Astrocyte (in vitro differentiated cells and primary cell): ENCODE results near the gene RALGAPB. TPM values are rescaled to one million over a fixed set of nuclear protein-coding genes. Genes with fewer than 3 reads are reported as not detected.

Experiments
- DNase-seq: peaks from one replicate; pipeline ENCODE4 v3.0.0-alpha.2; 2010; ENCODE audit warnings: low read depth
- FAIRE-seq: peaks from 2 replicates; lab custom pipeline; 2011; peaks lifted over from hg19 to GRCh38; lab: Jason Lieb, UNC
- H2AFZ ChIP-seq: 2 replicates; pipeline ENCODE4 v1.6.0; 2012; ENCODE audit warnings: low read depth, low read length, inconsistent platforms
- H3K27ac ChIP-seq: 2 replicates; pipeline ENCODE4 v1.5.1; 2011; ENCODE audit warnings: low read depth, low read length, inconsistent platforms
- H3K27me3 ChIP-seq: 2 replicates; pipeline ENCODE4 v1.6.0; 2011; ENCODE audit warnings: low read length, inconsistent platforms; ENCODE audit not compliant: insufficient read depth
- H3K36me3 ChIP-seq: 2 replicates; pipeline ENCODE4 v1.5.1; 2011; ENCODE audit warnings: low read length, inconsistent platforms; ENCODE audit not compliant: insufficient read depth
- H3K4me1 ChIP-seq: 2 replicates; pipeline ENCODE4 v1.5.1; 2011; ENCODE audit warnings: low read length, inconsistent platforms; ENCODE audit not compliant: insufficient read depth
- H3K4me2 ChIP-seq: 2 replicates; pipeline ENCODE4 v1.6.0; 2012; ENCODE audit warnings: low read length, inconsistent platforms
- H3K4me3 ChIP-seq: 2 replicates; pipeline ENCODE4 v1.5.1; 2011; ENCODE audit warnings: low read depth, mild to moderate bottlenecking, low read length, inconsistent platforms; ENCODE audit not compliant: insufficient read depth
- H3K79me2 ChIP-seq: 2 replicates; pipeline ENCODE4 v1.6.0; 2012; ENCODE audit warnings: mild to moderate bottlenecking, low read length, inconsistent platforms; ENCODE audit not compliant: insufficient read depth
- H3K9ac ChIP-seq: 2 replicates; pipeline ENCODE4 v1.6.0; 2012; ENCODE audit warnings: mild to moderate bottlenecking, low read length, inconsistent platforms
- H3K9me3 ChIP-seq: 2 replicates; pipeline ENCODE4 v1.5.1; 2012; ENCODE audit warnings: low read depth, mild to moderate bottlenecking, low read length, inconsistent platforms; ENCODE audit not compliant: insufficient read depth
- H4K20me1 ChIP-seq: 2 replicates; pipeline ENCODE4 v1.6.0; 2012; ENCODE audit warnings: low read length, inconsistent platforms; ENCODE audit not compliant: insufficient read depth
- H3K27ac Mint-ChIP-seq: one replicate; pipeline ENCODE4 v1.8.0; 2021; ENCODE audit warnings: mild to moderate bottlenecking, mixed read lengths; ENCODE audit not compliant: unreplicated experiment
- H3K27me3 Mint-ChIP-seq: one replicate; pipeline ENCODE4 v1.8.0; 2021; ENCODE audit warnings: low read depth, mixed read lengths; ENCODE audit not compliant: unreplicated experiment
- H3K36me3 Mint-ChIP-seq: one replicate; pipeline ENCODE4 v1.8.0; 2021; ENCODE audit warnings: low read depth, mixed read lengths; ENCODE audit not compliant: unreplicated experiment
- H3K4me1 Mint-ChIP-seq: one replicate; pipeline ENCODE4 v1.8.0; 2021; ENCODE audit warnings: low read depth, mixed read lengths; ENCODE audit not compliant: unreplicated experiment
- H3K4me3 Mint-ChIP-seq: one replicate; pipeline ENCODE4 v1.8.0; 2021; ENCODE audit warnings: mild to moderate bottlenecking, moderate library complexity, mixed read lengths; ENCODE audit not compliant: unreplicated experiment
- H3K9me3 Mint-ChIP-seq: one replicate; pipeline ENCODE4 v1.8.0; 2021; ENCODE audit warnings: mild to moderate bottlenecking, mixed read lengths; ENCODE audit not compliant: unreplicated experiment
- EZH2 ChIP-seq: IDR thresholded peaks from 2 replicates; pipeline ENCODE4 v1.6.1; 2012; ENCODE audit warnings: mild to moderate bottlenecking, low read length, inconsistent platforms; ENCODE audit not compliant: insufficient read depth
- total RNA-seq: library from RNA; stranded (reverse); gene quantifications from 2 replicates; pipeline ENCODE4 v1.2.1, GENCODE V29; 2021
- TF ChIP-seq, protein P1 (sequence below): IDR thresholded peaks from 2 replicates; pipeline ENCODE4 v1.5.1; 2011; ENCODE audit warnings: low read depth, mild to moderate bottlenecking, inconsistent platforms, low read length, moderate library complexity; ENCODE audit not compliant: insufficient read depth

Gene RALGAPB
- total RNA-seq, 1 donor from 2014 or later = 40.2 TPM

DNA sequence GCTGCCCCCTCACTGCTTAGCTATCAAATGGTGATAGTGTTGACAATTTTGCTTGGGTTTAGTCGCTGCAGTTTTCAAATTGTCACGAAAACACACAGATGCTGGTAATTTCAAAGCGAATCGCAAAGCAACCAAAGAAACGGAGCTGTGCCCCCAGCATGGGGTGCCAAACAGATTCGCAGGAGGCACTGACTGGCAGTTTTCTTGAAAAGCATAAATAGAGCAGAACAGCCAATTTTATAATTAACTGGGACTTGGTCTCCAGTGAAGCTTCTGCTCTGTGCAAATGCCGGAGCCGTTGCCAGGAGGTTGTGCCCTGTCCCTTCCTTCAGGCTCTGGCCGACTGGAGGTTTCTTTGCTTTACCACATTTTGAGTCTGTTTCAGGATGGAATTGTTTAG lies 147.8 kb downstream of the RALGAPB start:
- no peak overlapping the region for H3K4me2 ChIP-seq
- Mint-ChIP-seq H3K4me3 (no peak overlapping the region), H3K36me3 (no peaks in the 10 kb centered on the region), H3K9me3 (no peaks in the 10 kb centered on the region), H3K27ac (no peak overlapping the region), H3K27me3 (no peaks in the 10 kb centered on the region), H3K4me1 (peaks cover 12% of the 10 kb centered on the region)
- no peaks in the 10 kb centered on the region for H3K9me3 ChIP-seq
- H3K4me1 ChIP-seq = peaks cover 5% of the 10 kb centered on the region
- H3K36me3 ChIP-seq = no peaks in the 10 kb centered on the region
- no peak overlapping the region for H3K27ac ChIP-seq
- FAIRE-seq (no peak), DNase-seq (no peak)
- H2AFZ ChIP-seq = no peak overlapping the region
- H3K79me2 ChIP-seq = no peaks in the 10 kb centered on the region
- H3K4me3 ChIP-seq = no peak overlapping the region
- H4K20me1 ChIP-seq = peaks cover 3% of the 10 kb centered on the region
- no peak for TF ChIP-seq EZH2
- TF ChIP-seq, protein P1, sequence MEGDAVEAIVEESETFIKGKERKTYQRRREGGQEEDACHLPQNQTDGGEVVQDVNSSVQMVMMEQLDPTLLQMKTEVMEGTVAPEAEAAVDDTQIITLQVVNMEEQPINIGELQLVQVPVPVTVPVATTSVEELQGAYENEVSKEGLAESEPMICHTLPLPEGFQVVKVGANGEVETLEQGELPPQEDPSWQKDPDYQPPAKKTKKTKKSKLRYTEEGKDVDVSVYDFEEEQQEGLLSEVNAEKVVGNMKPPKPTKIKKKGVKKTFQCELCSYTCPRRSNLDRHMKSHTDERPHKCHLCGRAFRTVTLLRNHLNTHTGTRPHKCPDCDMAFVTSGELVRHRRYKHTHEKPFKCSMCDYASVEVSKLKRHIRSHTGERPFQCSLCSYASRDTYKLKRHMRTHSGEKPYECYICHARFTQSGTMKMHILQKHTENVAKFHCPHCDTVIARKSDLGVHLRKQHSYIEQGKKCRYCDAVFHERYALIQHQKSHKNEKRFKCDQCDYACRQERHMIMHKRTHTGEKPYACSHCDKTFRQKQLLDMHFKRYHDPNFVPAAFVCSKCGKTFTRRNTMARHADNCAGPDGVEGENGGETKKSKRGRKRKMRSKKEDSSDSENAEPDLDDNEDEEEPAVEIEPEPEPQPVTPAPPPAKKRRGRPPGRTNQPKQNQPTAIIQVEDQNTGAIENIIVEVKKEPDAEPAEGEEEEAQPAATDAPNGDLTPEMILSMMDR = no peak
- peaks cover 36% of the 10 kb centered on the region for H3K27me3 ChIP-seq
- H3K9ac ChIP-seq = no peak overlapping the region

DNA sequence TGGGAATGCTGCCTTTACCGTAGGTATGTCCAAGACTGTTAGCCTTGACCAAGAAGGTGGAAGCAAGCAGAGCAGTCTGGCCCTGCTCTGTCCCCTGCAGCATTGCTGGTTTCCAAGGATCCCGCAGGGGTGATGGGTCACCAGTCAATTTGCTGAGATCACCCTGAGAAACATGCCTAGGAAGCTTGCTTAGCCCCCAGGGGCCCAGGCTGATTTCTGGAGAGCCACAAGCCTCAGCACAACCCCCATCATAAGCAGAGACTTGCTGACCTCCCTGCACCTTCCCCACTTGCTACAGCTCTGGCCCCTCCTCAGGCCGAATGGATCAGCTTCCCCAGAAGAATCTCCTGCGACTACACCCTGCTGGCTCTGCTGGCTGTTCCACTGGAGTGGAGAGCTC lies 150.4 kb downstream of the RALGAPB start:
- no peaks in the 10 kb centered on the region for H3K79me2 ChIP-seq
- H3K9ac ChIP-seq = no peak overlapping the region
- H3K27me3 Mint-ChIP-seq = no peaks in the 10 kb centered on the region
- no peaks in the 10 kb centered on the region for H3K36me3 ChIP-seq
- H3K27ac ChIP-seq = no peak overlapping the region
- H3K27me3 ChIP-seq = peaks cover 33% of the 10 kb centered on the region
- no peak overlapping the region for H2AFZ ChIP-seq
- H3K4me3 ChIP-seq = no peak overlapping the region
- H3K27ac Mint-ChIP-seq = no peak overlapping the region
- FAIRE-seq = no peak
- H3K4me3 Mint-ChIP-seq = no peak overlapping the region
- H3K4me1 ChIP-seq = no peaks in the 10 kb centered on the region
- H3K4me2 ChIP-seq = no peak overlapping the region
- H3K4me1 Mint-ChIP-seq = peaks cover 3% of the 10 kb centered on the region
- no peaks in the 10 kb centered on the region for H4K20me1 ChIP-seq
- H3K36me3 Mint-ChIP-seq = no peaks in the 10 kb centered on the region
- H3K9me3 ChIP-seq = no peaks in the 10 kb centered on the region
- DNase-seq = no peak
- H3K9me3 Mint-ChIP-seq = no peaks in the 10 kb centered on the region
- TF ChIP-seq, protein P1 = no peak
- no peak for TF ChIP-seq EZH2

DNA sequence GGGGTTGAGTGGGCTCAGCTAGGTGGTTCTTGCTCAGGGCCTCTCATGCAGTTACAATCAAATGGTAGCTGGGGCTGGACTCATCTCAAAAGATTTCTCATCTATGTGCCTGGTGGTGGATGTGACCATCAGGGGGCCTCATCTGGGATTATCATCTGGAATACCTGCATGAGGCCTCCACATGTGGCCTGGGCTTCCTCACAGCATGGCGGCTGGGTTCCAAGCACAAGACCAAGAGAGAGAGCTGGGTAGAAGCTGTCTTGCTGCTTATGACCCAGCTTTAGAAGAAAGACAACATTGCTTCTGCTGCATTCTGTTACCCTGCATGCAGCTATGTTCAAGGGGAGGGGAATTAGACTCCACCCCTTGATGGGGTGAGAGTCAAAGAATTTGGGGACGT lies 151.4 kb downstream of the RALGAPB start:
- no peaks in the 10 kb centered on the region for H3K9me3 ChIP-seq
- no peak overlapping the region for H3K27ac ChIP-seq
- no peak overlapping the region for H3K4me3 Mint-ChIP-seq
- no peaks in the 10 kb centered on the region for H3K4me1 ChIP-seq
- FAIRE-seq = no peak
- H4K20me1 ChIP-seq = no peaks in the 10 kb centered on the region
- H3K9ac ChIP-seq = no peak overlapping the region
- no peak for DNase-seq
- H2AFZ ChIP-seq = no peak overlapping the region
- no peaks in the 10 kb centered on the region for H3K79me2 ChIP-seq
- peaks cover 28% of the 10 kb centered on the region for H3K27me3 ChIP-seq
- H3K4me2 ChIP-seq = no peak overlapping the region
- H3K27me3 Mint-ChIP-seq = no peaks in the 10 kb centered on the region
- H3K36me3 ChIP-seq = no peaks in the 10 kb centered on the region
- H3K9me3 Mint-ChIP-seq = no peaks in the 10 kb centered on the region
- H3K27ac Mint-ChIP-seq = no peak overlapping the region
- no peak overlapping the region for H3K4me3 ChIP-seq
- TF ChIP-seq, protein P1 = no peak
- TF ChIP-seq EZH2 = no peak
- peaks cover 3% of the 10 kb centered on the region for H3K4me1 Mint-ChIP-seq
- H3K36me3 Mint-ChIP-seq = no peaks in the 10 kb centered on the region
